Activated T-cell treated with anti-CD3 and anti-CD28 coated beads, Interleukin-2, amount 50 U/mL, for 72 hours (primary cell): Measurements from ENCODE around the gene ZC3H10. TPM values are rescaled to one million over a fixed set of nuclear protein-coding genes. Genes with fewer than 3 reads are reported as not detected.

Experiments used
- ATAC-seq, 2 donors: fragments of 150-1000 bp; cut with Tn5 transposase; replicated peaks in 1 of 2; 2 replicates each; pipeline ENCODE4 v1.10.0; 2021; ENCODE audit warnings: moderate library complexity in 2 of 2, mild to moderate bottlenecking in 1 of 2
- DNase-seq, 2 donors: peaks; one replicate each; pipeline ENCODE4 v3.0.0; 2021 to 2022; ENCODE audit warnings: mixed read lengths in 1 of 2
- H3K27ac Mint-ChIP-seq: one replicate; pipeline ENCODE4 v1.8.0; 2022; ENCODE audit warnings: mild to moderate bottlenecking, moderate library complexity, mixed read lengths
- H3K27me3 Mint-ChIP-seq: one replicate; pipeline ENCODE4 v1.8.0; 2022; ENCODE audit warnings: low read depth, mixed read lengths
- H3K36me3 Mint-ChIP-seq, 2 donors: one replicate each; pipeline ENCODE4 v1.8.0; 2022; ENCODE audit warnings: mixed read lengths in 2 of 2, mild to moderate bottlenecking in 1 of 2; ENCODE audit not compliant: insufficient read depth in 2 of 2
- H3K4me1 Mint-ChIP-seq: one replicate; pipeline ENCODE4 v1.8.0; 2022; ENCODE audit warnings: low read depth, mixed read lengths
- H3K4me3 Mint-ChIP-seq, 2 donors: one replicate each; pipeline ENCODE4 v1.8.0; 2022; ENCODE audit warnings: mild to moderate bottlenecking in 2 of 2, mixed read lengths in 2 of 2, moderate library complexity in 2 of 2
- H3K9me3 Mint-ChIP-seq, 2 donors: one replicate each; pipeline ENCODE4 v1.8.0; 2022; ENCODE audit warnings: mixed read lengths in 2 of 2
- total RNA-seq, 2 donors: library from RNA; stranded (reverse); gene quantifications; one replicate each; pipeline ENCODE4 v1.2.3, GENCODE V29; 2022

Gene ZC3H10
- total RNA-seq, 2 donors from 2014 or later = 7.4 to 11.8 TPM

GRCh38 chr12:56124133-56124532 lies 6.1 kb downstream of the ZC3H10 start:
- no peaks in the 10 kb centered on the region for H3K27me3 Mint-ChIP-seq
- H3K4me1 Mint-ChIP-seq = peaks cover 43% of the 10 kb centered on the region
- peak overlapping the region; percentile 68 for H3K27ac Mint-ChIP-seq
- no peaks in the 10 kb centered on the region for H3K9me3 Mint-ChIP-seq
- DNase-seq = no peak
- H3K36me3 Mint-ChIP-seq = peaks cover 7 to 14% of the 10 kb centered on the region in 2 donors
- ATAC-seq = no peak
- no peak overlapping the region for H3K4me3 Mint-ChIP-seq

- H3K27me3 Mint-ChIP-seq = no peaks in the 10 kb centered on the region
- no peaks in the 10 kb centered on the region for H3K9me3 Mint-ChIP-seq
- peaks cover 14 to 23% of the 10 kb centered on the region in 2 donors for H3K36me3 Mint-ChIP-seq
- no peak for ATAC-seq
- peak overlapping the region; percentile 97 to 98 for H3K4me3 Mint-ChIP-seq
- no peak for DNase-seq
- H3K4me1 Mint-ChIP-seq = peaks cover 56% of the 10 kb centered on the region
- H3K27ac Mint-ChIP-seq = peak overlapping the region; percentile 81
Observed at GRCh38 chr12:56126732-56127239, 8.7 kb downstream of the ZC3H10 start.

- Mint-ChIP-seq H3K27ac (peak overlapping the region; percentile 34), H3K9me3 (no peaks in the 10 kb centered on the region), H3K36me3 (peaks cover 20 to 28% of the 10 kb centered on the region in 2 donors), H3K4me3 (peak overlapping the region; percentile 97 to 98), H3K27me3 (no peaks in the 10 kb centered on the region), H3K4me1 (peaks cover 62% of the 10 kb centered on the region)
- ATAC-seq = no peak
- DNase-seq = no peak
Observed at GRCh38 chr12:56127485-56127887, 9.4 kb downstream of the ZC3H10 start.

- Mint-ChIP-seq H3K4me1 (peaks cover 62% of the 10 kb centered on the region), H3K4me3 (peak within 1 kb of the TSS; percentile 97 to 98), H3K27me3 (no peaks in the 10 kb centered on the region), H3K27ac (peak within 1 kb of the TSS; percentile 94), H3K9me3 (no peaks in the 10 kb centered on the region), H3K36me3 (peaks cover 21 to 29% of the 10 kb centered on the region in 2 donors)
- ATAC-seq (peak; percentile 93 to 94), DNase-seq (peak; percentile 97 to 99)
Observed at GRCh38 chr12:56127888-56128669, 10.0 kb downstream of the ZC3H10 start, which contains the start of gene ESYT1. TSS of gene ESYT1 (plus strand) at chr12:56128267. CDS start at chr12:56128320, 53 bp downstream.

GRCh38 chr12:56128670-56129205 lies 10.7 kb downstream of the ZC3H10 start:
- ATAC-seq (no peak), DNase-seq (peak in 1 of 2 donors; percentile 46)
- H3K4me3 Mint-ChIP-seq = peak overlapping the region; percentile 97 to 98
- H3K36me3 Mint-ChIP-seq = peaks cover 24 to 32% of the 10 kb centered on the region in 2 donors
- no peaks in the 10 kb centered on the region for H3K27me3 Mint-ChIP-seq
- H3K9me3 Mint-ChIP-seq = no peaks in the 10 kb centered on the region
- peaks cover 68% of the 10 kb centered on the region for H3K4me1 Mint-ChIP-seq
- H3K27ac Mint-ChIP-seq = peak overlapping the region; percentile 94

GRCh38 chr12:56129206-56129941 lies 11.3 kb downstream of the ZC3H10 start:
- peaks cover 68% of the 10 kb centered on the region for H3K4me1 Mint-ChIP-seq
- peak; percentile 80 for DNase-seq
- H3K9me3 Mint-ChIP-seq = no peaks in the 10 kb centered on the region
- H3K27ac Mint-ChIP-seq = peak overlapping the region; percentile 94
- H3K4me3 Mint-ChIP-seq = peak overlapping the region; percentile 97 to 98
- peaks cover 26 to 29% of the 10 kb centered on the region in 2 donors for H3K36me3 Mint-ChIP-seq
- H3K27me3 Mint-ChIP-seq = no peaks in the 10 kb centered on the region
- peak; percentile 28 to 43 for ATAC-seq

GRCh38 chr12:56129942-56130495 lies 12.0 kb downstream of the ZC3H10 start:
- peak overlapping the region; percentile 94 for H3K27ac Mint-ChIP-seq

GRCh38 chr12:56130876-56131275 lies 12.8 kb downstream of the ZC3H10 start:
- ATAC-seq (no peak), DNase-seq (no peak)
- Mint-ChIP-seq H3K4me1 (peaks cover 72% of the 10 kb centered on the region), H3K4me3 (peak overlapping the region; percentile 97 to 98), H3K36me3 (peaks cover 26 to 37% of the 10 kb centered on the region in 2 donors), H3K27ac (no peak overlapping the region), H3K9me3 (no peaks in the 10 kb centered on the region), H3K27me3 (no peaks in the 10 kb centered on the region)

More at GRCh38 chr12:56129942-56130495, 12.0 kb downstream of the ZC3H10 start:
- peaks cover 26 to 33% of the 10 kb centered on the region in 2 donors for H3K36me3 Mint-ChIP-seq
- H3K4me3 Mint-ChIP-seq = peak overlapping the region; percentile 97 to 98
- H3K27me3 Mint-ChIP-seq = no peaks in the 10 kb centered on the region
- no peak for ATAC-seq
- no peaks in the 10 kb centered on the region for H3K9me3 Mint-ChIP-seq
- H3K4me1 Mint-ChIP-seq = peaks cover 71% of the 10 kb centered on the region
- no peak for DNase-seq

- no peak for DNase-seq
- peaks cover 58% of the 10 kb centered on the region for H3K4me1 Mint-ChIP-seq
- no peak for ATAC-seq
- H3K4me3 Mint-ChIP-seq = no peak overlapping the region
- H3K27me3 Mint-ChIP-seq = no peaks in the 10 kb centered on the region
- H3K9me3 Mint-ChIP-seq = no peaks in the 10 kb centered on the region
- H3K27ac Mint-ChIP-seq = peak overlapping the region; percentile 43
- H3K36me3 Mint-ChIP-seq = peaks cover 27 to 64% of the 10 kb centered on the region in 2 donors
Observed at GRCh38 chr12:56134897-56135296, 16.8 kb downstream of the ZC3H10 start.

GRCh38 chr12:56137853-56138571 lies 19.9 kb downstream of the ZC3H10 start:
- Mint-ChIP-seq H3K27ac (peak overlapping the region; percentile 39), H3K4me3 (no peak overlapping the region), H3K36me3 (peaks cover 25 to 55% of the 10 kb centered on the region in 2 donors), H3K9me3 (no peaks in the 10 kb centered on the region), H3K27me3 (no peaks in the 10 kb centered on the region), H3K4me1 (peaks cover 36% of the 10 kb centered on the region)
- no peak for DNase-seq
- ATAC-seq = no peak

GRCh38 chr12:56141946-56142784 lies 24.1 kb downstream of the ZC3H10 start:
- no peak for DNase-seq
- Mint-ChIP-seq H3K4me3 (no peak overlapping the region), H3K36me3 (peaks cover 24 to 47% of the 10 kb centered on the region in 2 donors), H3K27me3 (no peaks in the 10 kb centered on the region), H3K4me1 (peaks cover 10% of the 10 kb centered on the region), H3K9me3 (no peaks in the 10 kb centered on the region), H3K27ac (no peak overlapping the region)
- ATAC-seq = no peak
